Measurements from ENCODE around the gene PUS3.

- no peak for TF ChIP-seq CTCF (IDR thresholded peaks at IDR 0.05; ENCODE audit: low read depth, low read length)
- TF ChIP-seq POLR2A (IDR thresholded peaks at IDR 0.05; ENCODE audit: extremely low read depth, insufficient read length), result no peak
- TF ChIP-seq MYC (IDR thresholded peaks at IDR 0.05; ENCODE audit: low read depth, low read length), result no peak
Observed at GRCh38 chr11:125904678-125905077, 1.7 kb upstream of the PUS3 start.

Measured in NB4 (cell line).